WI38 (cell line): ENCODE measurements around the gene LNX1.

Experiments used
- H3K4me3 ChIP-seq: 2 replicates; pipeline ENCODE4 v1.5.1; 2011; ENCODE audit warnings: low read depth, mild to moderate bottlenecking, control low read depth, low read length
- CTCF ChIP-seq: IDR thresholded peaks from 2 replicates; pipeline ENCODE4 v1.5.1; 2012; ENCODE audit warnings: low read depth, mild to moderate bottlenecking, control low read depth, low read length

LNX1 gene

GRCh38 chr4:53497487-53498244 is 93.6 kb downstream of the LNX1 start:
- no peak for TF ChIP-seq CTCF

GRCh38 chr4:53494851-53495250 is 96.4 kb downstream of the LNX1 start:
- no peak overlapping the region for H3K4me3 ChIP-seq
- TF ChIP-seq CTCF: no peak

More at GRCh38 chr4:53497487-53498244, 93.6 kb downstream of the LNX1 start:
- no peak overlapping the region for H3K4me3 ChIP-seq

GRCh38 chr4:53490965-53491622 is 100.2 kb downstream of the LNX1 start:
- no peak overlapping the region for H3K4me3 ChIP-seq
- TF ChIP-seq CTCF: peak; percentile 69

- TF ChIP-seq CTCF: no peak
- no peak overlapping the region for H3K4me3 ChIP-seq
Measured at GRCh38 chr4:53490161-53490956, 100.9 kb downstream of the LNX1 start.

GRCh38 chr4:53489279-53489889 is 101.9 kb downstream of the LNX1 start:
- no peak overlapping the region for H3K4me3 ChIP-seq
- TF ChIP-seq CTCF: no peak

- H3K4me3 ChIP-seq: no peak overlapping the region
- TF ChIP-seq CTCF: no peak
Measured at GRCh38 chr4:53487766-53488165, 103.5 kb downstream of the LNX1 start.
